Breast epithelium (tissue), 4 donors: ENCODE measurements around the gene VENTX. TPM values are rescaled to one million over a fixed set of nuclear protein-coding genes. Genes with fewer than 3 reads are reported as not detected.

Source experiments
- DNase-seq, 2 donors: peaks; one replicate each; pipeline ENCODE4 v3.0.0-alpha.2; 2019; ENCODE audit warnings: low spot score in 2 of 2
- H3K27ac ChIP-seq, 2 donors: fragments of 200-600 bp; sonication (generic) in 1 of 2; one replicate each; pipeline ENCODE4 v1.5.1; 2016 to 2019; ENCODE audit warnings: mild to moderate bottlenecking in 1 of 2
- H3K27me3 ChIP-seq, 2 donors: fragments of 200-600 bp; sonication (generic) in 1 of 2; one replicate each; pipeline versions ENCODE4 v1.5.1 to v1.6.0; 2017 to 2019; ENCODE audit warnings: control low read depth in 1 of 2, mild to moderate bottlenecking in 1 of 2
- H3K36me3 ChIP-seq: fragments of 200-600 bp; one replicate; pipeline ENCODE4 v1.5.1; 2019
- H3K4me1 ChIP-seq, 2 donors: fragments of 200-600 bp; sonication (generic); one replicate each; pipeline ENCODE4 v1.5.1; 2016 to 2019; ENCODE audit warnings: control low read depth in 1 of 2
- H3K4me3 ChIP-seq, 3 donors: fragments of 200-600 bp; sonication (generic); 1 replicate in 2 of 3; 2 replicates in 1 of 3; pipeline ENCODE4 v1.5.1; 2016 to 2019; ENCODE audit warnings: mild to moderate bottlenecking in 3 of 3, moderate library complexity in 2 of 3
- H3K9me3 ChIP-seq, 2 donors: fragments of 200-600 bp; sonication (generic) in 1 of 2; one replicate each; pipeline ENCODE4 v1.5.1; 2016 to 2019; ENCODE audit warnings: control low read depth in 1 of 2
- POLR2A ChIP-seq: fragments of 450-650 bp; IDR thresholded peaks from one replicate; pipeline ENCODE4 v1.6.1; 2016; ENCODE audit warnings: antibody characterized with exemption, mild to moderate bottlenecking, moderate library complexity
- POLR2AphosphoS5 ChIP-seq, 3 donors: sonication (generic); formaldehyde crosslinking; IDR thresholded peaks; one replicate each; pipeline ENCODE4 v1.6.1; 2017; ENCODE audit warnings: antibody characterized with exemption in 3 of 3
- intact Hi-C: fragments of 100-400 bp; cut with DNase I; formaldehyde crosslinking; loops from one replicate; pipeline ENCODE4 v1.15.1; 2023; ENCODE audit warnings: low total_unique reads
- total RNA-seq, 3 donors: library from RNA; depleted of rRNA; stranded (reverse); fragments of >200 nt; gene quantifications; one replicate each; pipeline ENCODE4 v1.1.0, GENCODE V29; 2016
- TF ChIP-seq, protein P1 (sequence below), 3 donors: fragments of 450-650 bp; IDR thresholded peaks; one replicate each; pipeline ENCODE4 v1.5.1; 2016 to 2017; ENCODE audit warnings: antibody characterized with exemption in 3 of 3, mild to moderate bottlenecking in 3 of 3, moderate library complexity in 3 of 3

The VENTX gene
- total RNA-seq, 3 donors from 2014 or later: 0.33 to 4.6 (median 0.73) TPM

DNA sequence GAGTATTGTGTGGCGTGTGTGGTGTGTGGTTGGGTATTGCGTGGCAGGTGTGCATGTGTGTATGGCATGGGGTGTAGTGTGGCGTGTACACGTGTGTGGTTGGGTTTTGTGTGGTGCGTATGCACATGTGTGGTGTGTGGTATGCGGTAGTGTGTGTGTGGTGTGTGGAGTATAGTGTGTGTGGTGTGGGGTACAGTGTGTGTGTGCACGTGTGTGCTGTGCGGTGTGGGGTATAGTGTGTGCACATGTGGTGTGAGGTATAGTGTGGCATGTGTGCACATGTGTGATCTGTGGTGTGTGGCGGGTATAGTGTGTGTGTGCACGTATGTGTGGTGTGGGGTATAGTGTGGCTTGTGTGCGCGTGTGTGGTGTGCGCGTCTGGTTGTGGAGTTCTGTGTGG is 28.5 kb upstream of the VENTX start:
- intact Hi-C loops: no loop called here
- TF ChIP-seq POLR2AphosphoS5 (IDR thresholded peaks at IDR 0.05) (no peak), POLR2A (no peak)
- TF ChIP-seq, protein P1, sequence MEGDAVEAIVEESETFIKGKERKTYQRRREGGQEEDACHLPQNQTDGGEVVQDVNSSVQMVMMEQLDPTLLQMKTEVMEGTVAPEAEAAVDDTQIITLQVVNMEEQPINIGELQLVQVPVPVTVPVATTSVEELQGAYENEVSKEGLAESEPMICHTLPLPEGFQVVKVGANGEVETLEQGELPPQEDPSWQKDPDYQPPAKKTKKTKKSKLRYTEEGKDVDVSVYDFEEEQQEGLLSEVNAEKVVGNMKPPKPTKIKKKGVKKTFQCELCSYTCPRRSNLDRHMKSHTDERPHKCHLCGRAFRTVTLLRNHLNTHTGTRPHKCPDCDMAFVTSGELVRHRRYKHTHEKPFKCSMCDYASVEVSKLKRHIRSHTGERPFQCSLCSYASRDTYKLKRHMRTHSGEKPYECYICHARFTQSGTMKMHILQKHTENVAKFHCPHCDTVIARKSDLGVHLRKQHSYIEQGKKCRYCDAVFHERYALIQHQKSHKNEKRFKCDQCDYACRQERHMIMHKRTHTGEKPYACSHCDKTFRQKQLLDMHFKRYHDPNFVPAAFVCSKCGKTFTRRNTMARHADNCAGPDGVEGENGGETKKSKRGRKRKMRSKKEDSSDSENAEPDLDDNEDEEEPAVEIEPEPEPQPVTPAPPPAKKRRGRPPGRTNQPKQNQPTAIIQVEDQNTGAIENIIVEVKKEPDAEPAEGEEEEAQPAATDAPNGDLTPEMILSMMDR (IDR thresholded peaks at IDR 0.05): no peak
- DNase-seq: no peak
- Histone ChIP-seq H3K27ac (no peak overlapping the region), H3K4me1 (no peaks in the 10 kb centered on the region), H3K9me3 (peaks cover 0 to 4% of the 10 kb centered on the region in 2 donors), H3K4me3 (no peak overlapping the region), H3K27me3 (peaks cover 0 to 10% of the 10 kb centered on the region in 2 donors), H3K36me3 (no peaks in the 10 kb centered on the region)

DNA sequence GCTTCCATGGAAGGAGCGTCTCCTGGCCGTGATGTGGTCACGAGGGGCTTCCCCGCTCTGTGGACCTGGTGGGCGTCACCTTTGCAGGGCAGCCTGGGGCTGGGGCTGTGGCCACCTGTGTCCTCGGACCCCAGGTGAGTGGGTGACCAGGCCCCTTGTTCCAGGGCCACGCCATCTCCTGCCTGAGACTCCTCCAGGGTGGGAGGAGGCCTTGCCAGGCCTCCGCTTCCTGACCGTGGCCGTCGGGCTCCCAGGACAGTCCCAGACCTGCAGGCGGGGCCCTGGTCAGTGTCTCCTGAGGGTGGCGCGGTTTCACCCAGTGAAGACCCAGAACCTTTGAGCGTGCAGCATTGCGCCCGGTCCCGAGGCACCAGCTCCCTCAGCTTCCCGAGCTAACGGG is 28.0 kb upstream of the VENTX start:
- TF ChIP-seq, protein P1 (IDR thresholded peaks at IDR 0.05): no peak
- TF ChIP-seq POLR2A (no peak), POLR2AphosphoS5 (IDR thresholded peaks at IDR 0.05) (no peak)
- Histone ChIP-seq H3K9me3 (peaks cover 0 to 4% of the 10 kb centered on the region in 2 donors), H3K36me3 (no peaks in the 10 kb centered on the region), H3K4me3 (no peak overlapping the region), H3K27me3 (peaks cover 0 to 15% of the 10 kb centered on the region in 2 donors), H3K27ac (no peak overlapping the region), H3K4me1 (no peaks in the 10 kb centered on the region)
- intact Hi-C loops: no loop called here
- DNase-seq: no peak

DNA sequence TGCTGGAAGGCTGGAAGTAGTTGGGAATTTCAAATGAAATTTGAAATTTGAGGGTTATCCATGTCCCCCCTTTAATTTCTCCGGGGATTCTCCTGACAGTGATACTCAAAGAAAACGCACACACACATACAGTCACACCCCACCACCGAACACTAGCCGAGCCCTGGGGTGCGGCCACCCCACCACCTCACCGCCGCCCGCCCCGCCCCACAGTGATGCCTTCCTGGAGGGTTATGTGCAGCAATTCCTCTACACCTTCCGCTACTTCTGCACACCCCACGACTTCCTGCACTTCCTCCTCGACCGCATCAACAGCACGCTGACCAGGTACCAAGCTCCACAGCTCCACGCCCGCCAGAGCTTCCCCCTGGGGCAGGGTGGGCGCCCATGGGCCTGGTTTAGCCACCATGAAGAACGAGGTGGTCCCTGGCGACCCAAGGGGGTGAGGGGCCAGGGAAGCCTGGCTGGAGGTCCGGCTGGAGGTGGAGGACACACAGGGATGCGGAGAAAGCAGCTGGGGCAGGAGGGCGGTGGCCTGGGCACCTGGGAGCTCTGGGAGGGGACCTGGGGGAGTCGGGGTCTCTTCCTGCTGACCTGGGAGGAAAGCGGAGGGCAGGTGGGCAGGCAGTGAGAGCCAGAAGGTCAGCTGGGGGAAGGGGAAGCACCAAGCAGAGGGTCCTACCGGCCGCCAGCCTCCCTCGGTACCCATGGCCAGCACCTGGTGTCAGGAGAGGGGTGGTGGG is 27.1 kb upstream of the VENTX start:
- Histone ChIP-seq H3K4me3 (no peak overlapping the region), H3K9me3 (peaks cover 0 to 4% of the 10 kb centered on the region in 2 donors), H3K27ac (no peak overlapping the region), H3K27me3 (peaks cover 0 to 24% of the 10 kb centered on the region in 2 donors), H3K36me3 (no peaks in the 10 kb centered on the region), H3K4me1 (no peaks in the 10 kb centered on the region)
- intact Hi-C loops: no loop called here
- TF ChIP-seq POLR2AphosphoS5 (IDR thresholded peaks at IDR 0.05) (no peak), POLR2A (no peak)
- TF ChIP-seq, protein P1 (IDR thresholded peaks at IDR 0.05): no peak
- DNase-seq: no peak

DNA sequence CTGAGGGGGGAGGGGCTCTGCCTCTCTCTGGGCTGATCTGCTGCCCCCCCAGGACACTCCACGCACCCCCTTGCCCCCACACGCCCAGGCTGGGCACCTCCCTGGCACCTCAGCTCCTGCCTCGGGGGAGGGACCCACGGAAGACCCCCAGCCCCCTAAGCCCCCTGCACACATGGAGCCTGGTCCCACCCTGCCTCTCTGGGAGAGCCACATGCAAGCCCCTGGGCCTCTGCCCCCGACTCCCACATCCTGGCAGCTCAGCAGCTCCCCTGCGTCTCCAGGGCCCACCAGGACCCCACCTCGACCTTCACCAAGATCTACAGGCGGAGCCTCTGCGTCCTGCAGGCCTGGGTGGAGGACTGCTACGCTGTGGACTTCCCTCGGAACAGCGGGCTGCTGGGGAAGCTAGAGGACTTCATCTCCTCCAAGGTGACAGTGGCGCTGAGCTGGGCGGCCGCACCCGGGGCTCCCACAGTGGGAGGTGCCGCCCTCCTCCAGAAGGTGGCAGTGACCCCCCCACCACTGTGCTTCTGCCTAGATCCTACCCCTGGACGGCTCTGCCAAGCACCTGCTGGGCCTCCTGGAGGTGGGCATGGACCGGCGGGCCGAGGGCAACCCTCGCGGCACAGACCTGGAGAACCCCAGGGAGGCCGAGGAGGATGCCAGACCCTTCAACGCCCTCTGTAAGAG is 26.4 kb upstream of the VENTX start:
- Histone ChIP-seq H3K9me3 (peaks cover 0 to 4% of the 10 kb centered on the region in 2 donors), H3K36me3 (no peaks in the 10 kb centered on the region), H3K27ac (no peak overlapping the region), H3K4me3 (no peak overlapping the region), H3K4me1 (no peaks in the 10 kb centered on the region), H3K27me3 (peaks cover 0 to 23% of the 10 kb centered on the region in 2 donors)
- intact Hi-C loops: no loop called here
- DNase-seq: no peak
- TF ChIP-seq, protein P1 (IDR thresholded peaks at IDR 0.05): no peak
- TF ChIP-seq POLR2AphosphoS5 (IDR thresholded peaks at IDR 0.05) (no peak), POLR2A (no peak)
